NK-92 (cell line): ENCODE results near the gene GATM.
"Not testable (repeated sequence)": the region's sequence is repeated elsewhere in the genome, so short reads cannot be mapped to it uniquely, and the experiment has no call there.

Experiments
- DNase-seq: peaks from one replicate; lab custom pipeline; 2025; ENCODE audit not compliant: unreplicated experiment; lab: John Stamatoyannopoulos, UW

The GATM gene

GRCh38 chr15:45355860-45356259 is 22.5 kb downstream of the GATM start:
- DNase-seq = no peak

GRCh38 chr15:45354711-45355110 is 23.6 kb downstream of the GATM start:
- no peak for DNase-seq

GRCh38 chr15:45351227-45351626 is 27.1 kb downstream of the GATM start:
- DNase-seq = no peak

- no peak for DNase-seq
These were observed 28.7 kb downstream of the GATM start for GRCh38 chr15:45349623-45350022.

GRCh38 chr15:45347989-45348388 is 30.4 kb downstream of the GATM start:
- DNase-seq = no peak

GRCh38 chr15:45347033-45347432 is 31.3 kb downstream of the GATM start:
- DNase-seq = no peak

GRCh38 chr15:45346381-45346780 is 32.0 kb downstream of the GATM start:
- no peak for DNase-seq

GRCh38 chr15:45343258-45343860 is 35.0 kb downstream of the GATM start:
- no peak for DNase-seq

GRCh38 chr15:45341790-45342189 is 36.6 kb downstream of the GATM start:
- DNase-seq = no peak

GRCh38 chr15:45340429-45340828 is 37.9 kb downstream of the GATM start:
- DNase-seq = no peak

- DNase-seq = no peak
These were observed 39.9 kb downstream of the GATM start for GRCh38 chr15:45338417-45338816.

- DNase-seq = no peak
These were observed 41.1 kb downstream of the GATM start for GRCh38 chr15:45337224-45337623.

- no peak for DNase-seq
These were observed 44.8 kb downstream of the GATM start for GRCh38 chr15:45333550-45333949.

GRCh38 chr15:45332694-45333093 is 45.6 kb downstream of the GATM start:
- no peak for DNase-seq

GRCh38 chr15:45331972-45332371 is 46.4 kb downstream of the GATM start:
- DNase-seq = no peak

GRCh38 chr15:45328663-45329062 is 49.7 kb downstream of the GATM start:
- DNase-seq = no peak

- DNase-seq = no peak
These were observed 51.6 kb downstream of the GATM start for GRCh38 chr15:45326741-45327140.

GRCh38 chr15:45326280-45326679 is 52.1 kb downstream of the GATM start:
- DNase-seq = no peak

GRCh38 chr15:45320581-45321205 is 57.7 kb downstream of the GATM start:
- no peak for DNase-seq

- no peak for DNase-seq
These were observed 58.7 kb downstream of the GATM start for GRCh38 chr15:45319472-45320214.

- no peak for DNase-seq
These were observed 63.4 kb downstream of the GATM start for GRCh38 chr15:45314960-45315359.

GRCh38 chr15:45314117-45314516 is 64.2 kb downstream of the GATM start:
- not testable (repeated sequence) for DNase-seq
